H9 (cell line): ENCODE data around the gene LILRA5. TPM values are rescaled to one million over a fixed set of nuclear protein-coding genes. Genes with fewer than 3 reads are reported as not detected.
A peak's percentile ranks its signal among the peaks of the same experiment; 100 is the strongest.

ENCODE experiments used
- DNase-seq: peaks from one replicate; pipeline ENCODE4 v3.0.0-alpha.2; 2017
- H2AFZ ChIP-seq: one replicate; pipeline ENCODE4 v1.6.1; 2013; ENCODE audit warnings: mild to moderate bottlenecking, low read length, control low read depth, moderate library complexity
- H2AK5ac ChIP-seq: 2 replicates; pipeline ENCODE4 v1.6.1; 2013; ENCODE audit warnings: low read length, control low read depth, mixed read lengths; ENCODE audit not compliant: insufficient read length
- H2BK120ac ChIP-seq: one replicate; pipeline ENCODE4 v1.6.1; 2013; ENCODE audit warnings: low read depth, mild to moderate bottlenecking, low read length, control low read depth, inconsistent platforms; ENCODE audit not compliant: poor library complexity, severe bottlenecking
- H2BK12ac ChIP-seq: 2 replicates; pipeline ENCODE4 v1.6.1; 2013; ENCODE audit warnings: low read length, control low read depth, mixed read lengths, low read depth; ENCODE audit not compliant: insufficient read length
- H2BK15ac ChIP-seq: 2 replicates; pipeline ENCODE4 v1.6.1; 2013; ENCODE audit warnings: low read depth, low read length, control low read depth
- H2BK20ac ChIP-seq: one replicate; pipeline ENCODE4 v1.6.1; 2013; ENCODE audit warnings: low read depth, mild to moderate bottlenecking, low read length, control low read depth, inconsistent platforms; ENCODE audit not compliant: poor library complexity, severe bottlenecking
- H2BK5ac ChIP-seq: 2 replicates; pipeline ENCODE4 v1.6.1; 2013; ENCODE audit warnings: low read length, control low read depth, mixed read lengths; ENCODE audit not compliant: insufficient read length
- H3K14ac ChIP-seq: 2 replicates; pipeline ENCODE4 v1.6.1; 2013; ENCODE audit warnings: low read length, control low read depth; ENCODE audit not compliant: insufficient read depth
- H3K18ac ChIP-seq: 2 replicates; pipeline ENCODE4 v1.6.1; 2013; ENCODE audit warnings: low read depth, mild to moderate bottlenecking, mixed read lengths, low read length, control low read depth; ENCODE audit not compliant: insufficient read length
- H3K23ac ChIP-seq: 2 replicates; pipeline ENCODE4 v1.6.1; 2013; ENCODE audit warnings: low read length, control low read depth, mixed read lengths, low read depth; ENCODE audit not compliant: insufficient read length
- H3K23me2 ChIP-seq: 2 replicates; pipeline ENCODE4 v1.6.1; 2013; ENCODE audit warnings: low read depth, mild to moderate bottlenecking, mixed read lengths, low read length, control low read depth; ENCODE audit not compliant: insufficient read length, poor library complexity, severe bottlenecking
- H3K27ac ChIP-seq: 2 replicates; pipeline ENCODE4 v1.5.1; 2013; ENCODE audit warnings: low read length, control low read depth, mixed read lengths, low read depth; ENCODE audit not compliant: insufficient read length
- H3K27me3 ChIP-seq: 2 replicates; pipeline ENCODE4 v1.6.1; 2013; ENCODE audit warnings: low read length, control low read depth, inconsistent platforms; ENCODE audit not compliant: insufficient read depth
- H3K4ac ChIP-seq: 2 replicates; pipeline ENCODE4 v1.6.1; 2013; ENCODE audit warnings: low read depth, mild to moderate bottlenecking, control low read depth, inconsistent platforms, low read length, moderate library complexity
- H3K4me1 ChIP-seq: 2 replicates; pipeline ENCODE4 v1.6.1; 2013; ENCODE audit warnings: low read length, control low read depth, inconsistent platforms; ENCODE audit not compliant: insufficient read depth
- H3K4me2 ChIP-seq: 2 replicates; pipeline ENCODE4 v1.6.1; 2013; ENCODE audit warnings: low read length, control low read depth, mixed read lengths; ENCODE audit not compliant: insufficient read length, insufficient read depth
- H3K56ac ChIP-seq: 2 replicates; pipeline ENCODE4 v1.6.1; 2013; ENCODE audit warnings: low read depth, mild to moderate bottlenecking, mixed read lengths, low read length, control low read depth; ENCODE audit not compliant: insufficient read length
- H3K79me1 ChIP-seq: 2 replicates; pipeline ENCODE4 v1.6.1; 2013; ENCODE audit warnings: low read depth, mild to moderate bottlenecking, moderate library complexity, low read length, control low read depth, inconsistent platforms; ENCODE audit not compliant: insufficient read depth, poor library complexity, severe bottlenecking
- H3K79me2 ChIP-seq: 2 replicates; pipeline ENCODE4 v1.6.1; 2013; ENCODE audit warnings: low read length, control low read depth, inconsistent platforms; ENCODE audit not compliant: insufficient read depth
- H3K9ac ChIP-seq: 2 replicates; pipeline ENCODE4 v1.6.1; 2013; ENCODE audit warnings: low read length, control low read depth, mixed read lengths; ENCODE audit not compliant: insufficient read length; ENCODE audit errors: extremely low read depth
- H3K9me3 ChIP-seq: one replicate; pipeline ENCODE4 v1.6.1; 2013; ENCODE audit warnings: low read depth, low read length, inconsistent platforms; ENCODE audit not compliant: control insufficient read depth
- H3T11ph ChIP-seq: one replicate; pipeline ENCODE4 v1.6.1; 2013; ENCODE audit warnings: mild to moderate bottlenecking, low read length, control low read depth, inconsistent platforms
- H4K20me1 ChIP-seq: one replicate; pipeline ENCODE4 v1.6.1; 2013; ENCODE audit not compliant: control insufficient read depth, insufficient read length, insufficient read depth
- H4K5ac ChIP-seq: 2 replicates; pipeline ENCODE4 v1.6.1; 2013; ENCODE audit warnings: low read depth, mild to moderate bottlenecking, mixed read lengths, low read length, control low read depth; ENCODE audit not compliant: insufficient read length
- H4K8ac ChIP-seq: replicated peaks from 2 replicates; pipeline ENCODE4 v1.6.1; 2013; ENCODE audit warnings: low read length, control low read depth, mixed read lengths, low read depth; ENCODE audit not compliant: insufficient read length
- H4K91ac ChIP-seq: 2 replicates; pipeline ENCODE4 v1.6.1; 2013; ENCODE audit warnings: low read depth, mild to moderate bottlenecking, moderate library complexity, mixed read lengths, low read length, control low read depth; ENCODE audit not compliant: insufficient read length
- H3K27ac Mint-ChIP-seq, 3 experiments: 2 replicates in 2 of 3; 3 replicates in 1 of 3; pipeline ENCODE4 v1.8.0; 2020 to 2021; ENCODE audit warnings: mixed read lengths in 3 of 3, mild to moderate bottlenecking in 1 of 3, moderate library complexity in 1 of 3
- H3K27me3 Mint-ChIP-seq: 2 replicates; pipeline ENCODE4 v1.8.0; 2021; ENCODE audit warnings: low read depth, mild to moderate bottlenecking, moderate library complexity, mixed read lengths
- H3K36me3 Mint-ChIP-seq, 3 experiments: 2 replicates in 2 of 3; 3 replicates in 1 of 3; pipeline ENCODE4 v1.8.0; 2020 to 2021; ENCODE audit warnings: low read depth in 3 of 3, mixed read lengths in 3 of 3; ENCODE audit not compliant: insufficient read depth in 1 of 3
- H3K4me1 Mint-ChIP-seq, 2 experiments: 2 replicates each; pipeline ENCODE4 v1.8.0; 2020; ENCODE audit warnings: mixed read lengths in 2 of 2
- H3K4me3 Mint-ChIP-seq, 2 experiments: 2 replicates in 1 of 2; 3 replicates in 1 of 2; pipeline ENCODE4 v1.8.0; 2020 to 2021; ENCODE audit warnings: mild to moderate bottlenecking in 2 of 2, mixed read lengths in 2 of 2, moderate library complexity in 1 of 2
- H3K9me3 Mint-ChIP-seq, 2 experiments: 2 replicates in 1 of 2; 3 replicates in 1 of 2; pipeline ENCODE4 v1.8.0; 2020; ENCODE audit warnings: mild to moderate bottlenecking in 2 of 2, mixed read lengths in 2 of 2, moderate library complexity in 1 of 2
- WGBS: extraction: QIAGEN DNeasy Blood & Tissue Kit; methylation state at CpG from one replicate; pipeline ENCODE4 v1.1.7; 2013; ENCODE audit warnings: missing lambda C conversion rate, low lambda C conversion rate, mixed read lengths; ENCODE audit not compliant: insufficient read length; ENCODE audit errors: extremely low coverage; 5-methylcytosine and 5-hydroxymethylcytosine counted together
- total RNA-seq: library from RNA; stranded (reverse); gene quantifications from 2 replicates; pipeline ENCODE4 v1.2.1, GENCODE V29; 2021
- TF ChIP-seq, protein P1 (sequence below): fragments of 200-600 bp; sonication (generic); conservative IDR thresholded peaks from 3 replicates; pipeline ENCODE4 v1.8.0; 2021; ENCODE audit warnings: antibody characterized with exemption, mild to moderate bottlenecking

LILRA5 gene
- total RNA-seq, 1 experiment from 2014 or later: not detected

DNA sequence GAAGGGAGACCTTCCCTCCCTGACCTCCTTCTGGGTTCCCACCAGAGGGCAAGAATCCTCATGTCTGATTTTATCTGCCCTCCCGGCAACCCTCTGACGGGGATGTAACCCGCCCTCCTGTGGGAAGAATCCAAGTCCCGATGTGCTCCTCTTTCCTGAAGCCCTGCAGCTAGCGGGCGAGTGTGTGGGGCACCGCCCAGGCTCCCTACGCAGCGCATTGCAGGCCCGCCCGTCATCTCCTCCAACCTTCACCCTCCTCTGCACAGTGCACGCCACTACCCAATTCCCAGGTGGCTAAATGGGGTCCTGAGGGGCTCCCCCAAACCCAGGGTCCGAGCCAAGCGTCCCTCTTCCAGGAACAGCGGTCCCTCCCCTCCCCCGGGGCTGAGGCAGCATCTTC lies 44.4 kb upstream of the LILRA5 start:
- no peaks in the 10 kb centered on the region for H3K36me3 Mint-ChIP-seq
- Histone ChIP-seq H3K18ac (no peak overlapping the region), H4K20me1 (no peaks in the 10 kb centered on the region), H2AK5ac (no peak overlapping the region), H4K8ac (no peak overlapping the region), H2BK120ac (no peak overlapping the region), H3K79me2 (no peaks in the 10 kb centered on the region), H3K4me1 (no peaks in the 10 kb centered on the region), H2AFZ (no peak overlapping the region), H3K27me3 (no peaks in the 10 kb centered on the region), H3K79me1 (no peaks in the 10 kb centered on the region), H2BK12ac (no peak overlapping the region), H3K56ac (no peak overlapping the region), H3K4ac (no peak overlapping the region), H3K9me3 (no peaks in the 10 kb centered on the region), H2BK5ac (no peak overlapping the region), H3K23ac (no peak overlapping the region), H3T11ph (no peak overlapping the region), H3K9ac (no peak overlapping the region), H2BK15ac (no peak overlapping the region), H3K4me2 (no peak overlapping the region), H4K91ac (no peak overlapping the region), H4K5ac (no peak overlapping the region), H2BK20ac (no peak overlapping the region), H3K23me2 (no peaks in the 10 kb centered on the region), H3K14ac (no peak overlapping the region), H3K27ac (no peak overlapping the region)
- no peak for DNase-seq
- H3K27ac Mint-ChIP-seq: 0 out of 7 replicates have a peak overlapping the region, but pooled peaks of 1 of the 3 experiments have one; percentile 28
- H3K9me3 Mint-ChIP-seq: peaks cover 0 to 41% of the 10 kb centered on the region in 2 experiments; a peak in 2 of 5 replicates
- H3K27me3 Mint-ChIP-seq: peaks cover 16% of the 10 kb centered on the region
- H3K4me3 Mint-ChIP-seq: no peak overlapping the region; a peak in 1 of 5 replicates
- H3K4me1 Mint-ChIP-seq: peaks cover 3 to 9% of the 10 kb centered on the region in 2 experiments; a peak in 2 of 4 replicates
- no CpG with 5 or more reads among the region's 16 CpGs for WGBS
- TF ChIP-seq, protein P1, sequence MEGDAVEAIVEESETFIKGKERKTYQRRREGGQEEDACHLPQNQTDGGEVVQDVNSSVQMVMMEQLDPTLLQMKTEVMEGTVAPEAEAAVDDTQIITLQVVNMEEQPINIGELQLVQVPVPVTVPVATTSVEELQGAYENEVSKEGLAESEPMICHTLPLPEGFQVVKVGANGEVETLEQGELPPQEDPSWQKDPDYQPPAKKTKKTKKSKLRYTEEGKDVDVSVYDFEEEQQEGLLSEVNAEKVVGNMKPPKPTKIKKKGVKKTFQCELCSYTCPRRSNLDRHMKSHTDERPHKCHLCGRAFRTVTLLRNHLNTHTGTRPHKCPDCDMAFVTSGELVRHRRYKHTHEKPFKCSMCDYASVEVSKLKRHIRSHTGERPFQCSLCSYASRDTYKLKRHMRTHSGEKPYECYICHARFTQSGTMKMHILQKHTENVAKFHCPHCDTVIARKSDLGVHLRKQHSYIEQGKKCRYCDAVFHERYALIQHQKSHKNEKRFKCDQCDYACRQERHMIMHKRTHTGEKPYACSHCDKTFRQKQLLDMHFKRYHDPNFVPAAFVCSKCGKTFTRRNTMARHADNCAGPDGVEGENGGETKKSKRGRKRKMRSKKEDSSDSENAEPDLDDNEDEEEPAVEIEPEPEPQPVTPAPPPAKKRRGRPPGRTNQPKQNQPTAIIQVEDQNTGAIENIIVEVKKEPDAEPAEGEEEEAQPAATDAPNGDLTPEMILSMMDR: no peak
